HG03066 (cell line): ENCODE data around the gene RPL35.
"Not testable (repeated sequence)": the region's sequence is repeated elsewhere in the genome, so short reads cannot be mapped to it uniquely, and the experiment has no call there.

Experiments
- ATAC-seq: cut with Tn5 transposase; IDR thresholded peaks from one replicate; pipeline ENCODE4 v1.9.1; 2021; ENCODE audit warnings: low read depth; ENCODE audit not compliant: unreplicated experiment

RPL35 gene

DNA sequence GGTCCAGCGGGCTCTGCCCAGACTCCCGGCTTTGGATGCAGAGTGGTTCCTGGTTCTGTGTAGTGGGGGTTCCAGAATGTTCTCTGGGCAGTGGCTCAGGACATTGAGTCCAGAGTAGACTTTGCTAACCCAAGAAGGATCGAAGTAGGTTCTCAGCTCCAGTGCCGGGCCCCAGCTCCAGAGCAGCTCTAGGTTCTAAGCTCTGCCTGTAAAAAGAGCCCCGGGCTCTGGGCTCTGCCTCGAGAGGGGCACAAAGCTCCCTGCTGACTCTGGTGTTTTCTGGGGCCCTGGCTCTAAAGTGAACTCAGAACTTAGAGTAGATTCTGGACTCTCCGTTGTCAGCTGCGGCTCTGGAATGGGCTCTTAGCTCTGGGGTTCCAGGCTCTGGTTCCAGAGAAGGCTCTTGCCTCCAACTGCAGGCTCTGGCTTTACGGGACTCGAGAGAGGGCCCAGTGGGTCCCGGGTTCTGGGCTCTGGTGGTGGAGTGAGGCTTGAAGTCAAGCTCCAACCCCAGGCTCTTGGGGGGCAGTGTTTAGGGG is 8.1 kb downstream of the RPL35 start:
- ATAC-seq: no peak

- peak; percentile 58 for ATAC-seq
Observed at GRCh38 chr9:124852829-124853531, 8.8 kb downstream of the RPL35 start, which contains the start of gene WDR38. WDR38 (plus strand) TSS chr9:124853460; CDS start chr9:124853532, 72 bp downstream.

GRCh38 chr9:124852121-124852828 is 9.5 kb downstream of the RPL35 start:
- no peak for ATAC-seq

DNA sequence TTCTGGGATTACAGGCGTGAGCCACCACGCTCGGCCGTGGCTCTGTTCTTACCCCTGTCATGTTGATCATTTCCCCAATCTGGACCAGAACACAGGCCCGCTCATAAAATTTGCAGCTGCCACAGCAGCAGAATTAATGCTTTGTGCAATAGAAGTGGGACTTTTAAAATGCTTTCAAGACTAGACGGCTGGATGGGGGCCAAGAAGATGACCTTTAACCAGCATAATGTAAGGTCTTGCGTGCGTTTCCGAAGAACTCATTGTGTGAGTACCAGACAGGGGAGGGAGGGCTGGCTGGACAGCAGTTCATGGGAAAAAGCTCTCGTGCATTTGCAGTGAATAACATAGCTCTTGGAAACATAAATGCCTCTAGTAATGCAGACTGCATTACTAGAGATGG is 12.0 kb downstream of the RPL35 start:
- ATAC-seq: no peak

GRCh38 chr9:124846969-124847368 is 14.8 kb downstream of the RPL35 start:
- ATAC-seq: no peak

DNA sequence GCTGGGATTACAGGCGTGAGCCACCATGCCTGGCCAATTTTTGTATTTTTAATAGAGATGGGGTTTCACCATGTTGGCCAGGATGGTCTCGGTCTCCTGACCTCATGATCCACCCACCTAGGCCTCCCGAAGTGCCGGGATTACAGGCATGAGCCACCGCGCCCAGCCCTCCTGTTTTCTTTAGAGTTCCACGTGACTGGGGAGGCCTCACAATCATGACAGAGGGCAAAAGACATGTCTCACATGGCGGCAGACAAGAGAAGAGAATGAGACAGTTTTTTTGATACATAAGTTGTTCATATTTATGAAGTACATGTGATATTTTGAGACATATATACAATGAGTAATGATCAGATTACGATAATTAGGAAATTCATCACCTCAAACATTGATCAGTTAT is 15.3 kb downstream of the RPL35 start:
- not testable (repeated sequence) for ATAC-seq

DNA sequence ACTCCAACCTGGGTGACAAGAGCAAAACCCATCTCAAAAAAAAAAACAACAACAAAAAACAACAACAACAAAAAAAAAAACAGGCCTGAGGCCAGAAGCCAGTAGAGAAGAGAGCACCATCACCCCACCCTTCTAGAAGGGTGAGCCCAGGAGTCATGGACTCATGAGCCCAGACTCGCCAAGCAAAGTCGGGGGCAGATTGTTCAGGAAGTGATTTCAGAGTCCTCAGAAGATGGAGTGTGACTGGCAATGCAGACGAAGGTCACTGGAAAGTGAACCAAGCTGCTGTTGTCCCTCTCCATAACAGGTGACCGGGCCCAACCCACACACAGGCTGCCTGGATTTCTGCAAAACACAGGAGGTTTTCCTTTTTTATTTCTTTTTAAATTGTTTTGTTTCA is 17.5 kb downstream of the RPL35 start:
- ATAC-seq: no peak

DNA sequence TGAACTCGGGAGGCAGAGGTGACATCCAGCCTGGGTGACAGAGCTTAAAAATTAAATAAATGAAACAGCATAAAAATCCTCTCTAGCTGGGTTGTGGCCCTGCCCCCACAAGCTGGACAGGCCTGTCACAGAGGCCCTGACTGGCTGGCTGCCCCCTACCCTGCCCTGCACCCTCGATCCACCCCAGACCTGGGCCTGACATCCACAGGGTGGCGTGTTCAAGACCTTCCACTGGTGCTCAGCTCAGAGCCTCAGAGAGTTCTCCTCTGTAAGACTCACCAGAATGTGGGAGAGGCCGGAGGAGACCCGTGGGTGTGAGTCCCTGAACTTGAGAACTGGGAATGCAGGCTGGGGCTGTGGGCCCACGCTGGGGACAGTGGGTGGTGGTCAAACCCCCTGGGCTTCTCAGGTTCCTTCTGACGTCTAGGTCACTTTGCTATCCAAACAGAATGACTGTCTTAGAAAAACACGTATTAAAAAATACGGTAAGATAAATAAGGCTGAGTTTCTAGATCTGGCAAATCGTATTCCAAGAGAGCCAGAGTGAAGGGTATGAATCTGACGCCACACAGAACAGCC is 18.2 kb downstream of the RPL35 start:
- ATAC-seq: no peak

DNA sequence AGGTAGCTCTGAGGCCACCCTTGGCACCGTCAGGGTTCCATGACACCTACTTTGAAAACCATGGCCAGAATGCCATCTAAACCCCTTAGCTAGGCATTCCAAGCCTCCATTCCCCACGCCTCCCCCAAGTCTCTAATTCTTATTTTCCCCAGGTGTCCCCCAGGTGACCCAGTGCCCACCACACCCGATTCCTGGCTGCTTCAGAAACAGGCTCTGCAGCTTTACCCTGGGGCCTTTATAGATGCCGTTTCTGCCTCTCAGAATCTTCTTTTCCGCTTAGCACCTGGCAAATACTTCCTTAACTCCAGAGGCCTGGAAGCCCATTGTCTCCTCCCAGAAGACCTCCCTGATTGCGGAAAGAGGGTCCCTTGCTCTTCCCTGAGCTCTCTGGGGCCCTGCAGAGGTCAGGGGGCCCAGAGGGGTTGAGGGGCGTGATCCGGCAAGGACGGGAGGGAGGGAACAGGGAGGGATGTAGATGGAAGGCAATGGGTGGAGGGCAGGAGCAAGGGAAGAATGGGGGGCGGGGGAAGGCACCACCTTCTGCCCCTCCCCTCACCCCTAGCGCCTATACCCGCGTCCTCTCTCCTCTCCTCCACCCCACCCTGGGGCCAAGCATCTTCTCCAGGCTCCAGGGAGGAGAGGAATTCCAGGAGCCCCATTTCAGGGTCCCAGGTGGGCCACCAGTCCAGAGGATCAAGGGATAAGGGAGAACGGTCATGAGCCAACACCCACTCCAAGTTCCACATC is 20.5 kb downstream of the RPL35 start:
- ATAC-seq: no peak

- no peak for ATAC-seq
Observed at GRCh38 chr9:124840300-124840833, 21.4 kb downstream of the RPL35 start.

GRCh38 chr9:124839612-124840299 is 22.0 kb downstream of the RPL35 start:
- ATAC-seq: no peak

DNA sequence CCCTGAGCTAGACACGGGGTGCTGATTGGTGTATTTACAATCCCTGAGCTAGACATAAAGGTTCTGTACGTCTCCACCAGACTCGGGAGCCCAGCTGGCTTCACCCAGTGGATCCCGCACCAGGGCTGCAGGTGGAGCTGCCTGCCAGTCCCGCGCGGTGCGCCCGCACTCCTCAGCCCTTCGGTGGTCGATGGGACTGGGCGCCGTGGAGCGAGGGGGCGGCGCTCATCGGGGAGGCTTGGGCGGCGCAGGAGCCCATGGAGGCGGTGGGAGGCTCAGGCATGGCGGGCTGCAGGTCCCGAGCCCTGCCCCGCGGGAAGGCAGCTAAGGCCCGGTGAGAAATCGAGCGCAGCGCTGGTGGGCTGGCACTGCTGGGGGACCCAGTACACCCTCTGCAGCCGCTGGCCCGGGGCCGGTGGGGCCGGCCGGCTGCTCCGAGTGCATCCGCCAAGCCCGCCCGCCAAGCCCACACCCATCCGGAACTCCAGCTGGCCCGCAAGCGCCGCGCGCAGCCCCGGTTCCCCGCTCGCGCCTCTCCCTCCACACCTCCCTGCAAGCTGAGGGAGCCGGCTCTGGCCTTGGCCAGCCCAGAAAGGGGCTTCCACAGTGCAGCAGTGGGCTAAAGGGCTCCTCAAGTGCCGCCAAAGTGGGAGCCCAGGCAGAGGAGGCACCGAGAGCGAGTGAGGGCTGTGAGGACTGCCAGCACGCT is 23.0 kb downstream of the RPL35 start:
- not testable (repeated sequence) for ATAC-seq

DNA sequence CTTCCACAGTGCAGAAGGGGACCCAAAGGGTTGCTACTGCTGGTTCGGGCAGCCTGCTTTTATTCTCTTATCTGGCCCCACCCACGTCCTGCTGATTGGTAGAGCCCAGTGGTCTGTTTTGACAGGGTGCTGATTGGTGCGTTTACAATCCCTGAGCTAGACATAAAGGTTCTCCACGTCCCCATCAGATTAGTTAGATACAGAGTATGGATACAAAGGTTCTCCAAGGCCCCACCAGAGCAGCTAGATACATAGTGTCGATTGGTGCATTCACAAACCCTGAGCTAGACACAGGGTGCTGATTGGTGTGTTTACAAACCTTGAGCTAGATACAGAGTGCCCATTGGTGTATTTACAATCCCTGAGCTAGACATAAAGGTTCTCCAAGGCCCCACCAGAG is 23.6 kb downstream of the RPL35 start:
- ATAC-seq: not testable (repeated sequence)

GRCh38 chr9:124835026-124835557 is 26.7 kb downstream of the RPL35 start:
- ATAC-seq: no peak

DNA sequence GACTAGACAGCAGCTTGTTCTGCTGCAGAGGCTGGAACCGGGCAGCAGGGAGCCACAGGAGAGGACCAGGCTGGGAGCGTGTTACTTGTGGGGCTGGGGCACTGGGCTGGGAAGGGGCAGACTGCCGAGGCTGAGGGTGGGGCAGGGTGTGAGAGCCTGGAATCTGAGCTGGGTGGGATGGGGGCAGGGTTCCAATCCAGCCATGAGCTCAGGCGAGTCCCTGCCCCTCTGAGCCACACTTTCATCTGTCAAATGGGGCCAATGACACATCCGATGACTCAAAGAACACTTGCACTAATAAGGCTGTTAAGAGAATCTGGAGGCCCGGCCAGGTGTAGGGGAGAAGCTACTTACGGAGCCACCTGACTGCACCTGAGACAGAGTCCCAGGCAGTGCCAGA is 27.2 kb downstream of the RPL35 start:
- no peak for ATAC-seq

- no peak for ATAC-seq
Observed at GRCh38 chr9:124831642-124832364, 30.0 kb downstream of the RPL35 start.

DNA sequence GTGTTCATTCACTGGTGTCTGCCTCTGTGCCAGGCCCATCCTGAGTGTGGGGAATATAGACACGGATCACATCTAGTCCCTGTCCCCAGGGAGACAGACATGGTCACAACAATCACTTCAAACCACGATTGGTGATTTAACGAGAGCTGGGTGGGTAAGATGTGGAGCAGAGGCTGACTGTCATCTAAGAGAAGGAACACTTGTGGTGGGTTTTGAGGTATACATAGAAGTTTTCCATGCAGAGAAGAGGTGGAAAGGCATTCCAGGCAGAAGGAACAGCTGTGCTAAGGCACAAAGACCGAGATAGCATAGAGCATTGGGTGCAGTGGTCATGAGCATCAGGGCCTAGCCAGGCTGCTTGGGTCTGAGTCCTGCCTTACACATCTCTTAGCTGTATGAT is 31.2 kb downstream of the RPL35 start:
- no peak for ATAC-seq

DNA sequence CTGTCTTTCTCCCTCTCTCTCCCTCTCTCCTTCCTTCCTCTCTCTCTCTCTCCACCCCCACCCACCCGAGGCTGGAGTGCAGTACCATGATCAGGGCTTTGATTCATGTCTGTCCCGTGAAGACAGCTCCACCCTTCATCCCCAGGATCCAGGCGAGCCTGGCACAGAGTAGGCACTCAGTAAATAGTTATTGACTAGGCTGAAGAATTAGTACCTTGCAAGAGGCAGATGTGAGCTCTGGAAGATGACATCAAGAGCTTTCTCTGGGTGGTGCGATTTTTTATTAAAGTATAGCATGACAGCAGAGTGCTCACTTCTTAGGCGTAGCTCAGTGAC is 32.5 kb downstream of the RPL35 start:
- no peak for ATAC-seq
